ENCODE measurements around the gene TBC1D12.

DNA sequence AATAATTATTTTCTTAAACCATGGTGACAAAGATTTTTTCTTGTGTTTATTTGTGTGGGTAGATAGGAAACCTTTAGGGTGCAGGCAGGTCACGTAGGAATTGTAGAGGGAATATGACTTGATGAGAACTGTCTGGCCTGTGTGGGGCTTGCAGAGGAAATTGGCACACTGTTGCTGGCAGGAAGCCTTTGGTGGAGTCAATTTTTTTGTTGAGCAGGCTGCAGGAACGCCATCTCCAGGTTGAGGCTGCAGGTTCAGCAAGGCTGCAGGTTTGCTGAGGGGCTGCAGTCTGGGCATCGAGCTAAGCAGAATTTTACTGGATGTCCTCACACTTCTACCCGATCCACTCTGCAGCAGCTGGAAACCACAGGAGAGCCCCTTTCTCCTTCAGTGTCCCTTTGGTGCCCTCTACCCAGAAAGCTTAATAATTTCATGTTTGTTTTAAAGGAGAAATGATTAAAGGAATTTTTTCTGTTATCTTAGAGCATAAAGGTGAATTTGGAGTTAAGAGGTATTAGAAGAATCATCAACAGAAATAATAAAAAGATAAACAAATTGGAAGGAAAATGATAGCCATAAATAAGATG lies 37.0 kb downstream of the TBC1D12 start:
- TF ChIP-seq, protein P1, sequence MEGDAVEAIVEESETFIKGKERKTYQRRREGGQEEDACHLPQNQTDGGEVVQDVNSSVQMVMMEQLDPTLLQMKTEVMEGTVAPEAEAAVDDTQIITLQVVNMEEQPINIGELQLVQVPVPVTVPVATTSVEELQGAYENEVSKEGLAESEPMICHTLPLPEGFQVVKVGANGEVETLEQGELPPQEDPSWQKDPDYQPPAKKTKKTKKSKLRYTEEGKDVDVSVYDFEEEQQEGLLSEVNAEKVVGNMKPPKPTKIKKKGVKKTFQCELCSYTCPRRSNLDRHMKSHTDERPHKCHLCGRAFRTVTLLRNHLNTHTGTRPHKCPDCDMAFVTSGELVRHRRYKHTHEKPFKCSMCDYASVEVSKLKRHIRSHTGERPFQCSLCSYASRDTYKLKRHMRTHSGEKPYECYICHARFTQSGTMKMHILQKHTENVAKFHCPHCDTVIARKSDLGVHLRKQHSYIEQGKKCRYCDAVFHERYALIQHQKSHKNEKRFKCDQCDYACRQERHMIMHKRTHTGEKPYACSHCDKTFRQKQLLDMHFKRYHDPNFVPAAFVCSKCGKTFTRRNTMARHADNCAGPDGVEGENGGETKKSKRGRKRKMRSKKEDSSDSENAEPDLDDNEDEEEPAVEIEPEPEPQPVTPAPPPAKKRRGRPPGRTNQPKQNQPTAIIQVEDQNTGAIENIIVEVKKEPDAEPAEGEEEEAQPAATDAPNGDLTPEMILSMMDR (IDR thresholded peaks at IDR 0.05; ENCODE audit: low read length), result no peak
- TF ChIP-seq EZH2 (optimal IDR thresholded peaks at IDR 0.05; ENCODE audit: low read depth, low read length), result no peak
- no peak for TF ChIP-seq EZH2phosphoT487 (IDR thresholded peaks at IDR 0.05; ENCODE audit: low read length)

Data from MM.1S (cell line).